PC-9 (cell line): ENCODE results near the gene RBMS2.

Source experiments
- CTCF ChIP-seq: fragments of 200-600 bp; sonication (generic); conservative IDR thresholded peaks from 2 replicates; pipeline ENCODE4 v1.6.1; 2017; ENCODE audit warnings: mixed run types, antibody characterized with exemption, mild to moderate bottlenecking, moderate library complexity
- EZH2 ChIP-seq: fragments of 200-600 bp; sonication (generic); IDR thresholded peaks from 2 replicates; pipeline ENCODE4 v1.8.0; 2017; ENCODE audit warnings: antibody characterized with exemption, low read depth

- TF ChIP-seq CTCF (no peak), EZH2 (no peak)
These were observed 111.3 kb downstream of the RBMS2 start for GRCh38 chr12:56632701-56633467.
